Measurements from ENCODE around the gene GPRIN2. TPM values are rescaled to one million over a fixed set of nuclear protein-coding genes. Genes with fewer than 3 reads are reported as not detected.

Gene GPRIN2
- total RNA-seq, 1 experiment from 2014 or later = 10.5 TPM

DNA sequence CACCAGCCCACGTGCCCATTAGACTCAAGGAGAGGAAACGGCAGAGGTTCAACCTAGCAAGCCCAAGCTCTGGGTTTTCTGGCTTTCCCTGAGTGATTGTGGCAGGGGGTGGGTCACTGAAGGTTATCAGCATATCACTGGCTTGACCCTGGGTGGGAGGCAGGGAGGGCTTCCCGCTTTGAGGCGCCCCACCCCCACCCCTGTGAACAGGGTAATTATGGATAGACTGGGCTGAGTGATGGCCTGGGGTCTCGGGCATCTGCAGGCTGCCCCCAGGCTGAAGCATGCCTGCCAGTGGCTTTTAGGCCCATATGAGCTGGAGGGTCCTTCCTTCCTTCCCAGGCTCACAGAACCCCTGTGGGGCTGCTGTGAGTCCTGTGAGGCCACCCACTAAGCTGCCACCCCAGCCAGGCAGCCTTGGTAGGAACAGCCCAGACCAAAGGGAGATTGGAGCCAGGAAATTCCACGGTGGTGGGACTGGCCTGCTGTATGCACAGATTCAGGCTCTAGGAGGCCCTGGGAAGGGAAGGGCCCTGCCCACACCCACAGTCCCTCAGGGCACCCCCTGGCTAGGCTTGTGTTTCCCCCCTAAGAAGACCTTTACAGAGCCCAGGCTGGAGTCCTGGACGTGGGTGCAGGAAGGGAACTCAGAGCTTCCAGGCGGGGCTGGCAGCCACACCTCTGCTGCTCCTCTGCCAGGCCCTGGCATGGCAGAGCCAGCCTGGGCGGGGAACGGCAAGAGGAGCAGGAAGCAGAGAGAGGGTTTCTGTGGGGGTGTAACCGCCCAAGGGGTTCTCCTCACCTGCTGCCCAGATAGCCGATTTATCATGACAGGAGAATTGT lies 33.1 kb downstream of the GPRIN2 start:
- H3K27ac ChIP-seq (ENCODE audit: insufficient read length, low read depth, low read length) = no peak overlapping the region
- no CpG with 5 or more reads among the region's 12 CpGs for WGBS (ENCODE audit: extremely low coverage, insufficient read length, low lambda C conversion rate)
- H2BK15ac ChIP-seq (ENCODE audit: low read depth, low read length) = no peak overlapping the region
- no peak overlapping the region for H2BK12ac ChIP-seq (ENCODE audit: insufficient read length, low read depth, low read length)
- H2BK120ac ChIP-seq (ENCODE audit: low read depth, low read length, poor library complexity, severe bottlenecking) = no peak overlapping the region
- no peak overlapping the region for H3K14ac ChIP-seq (ENCODE audit: insufficient read depth, low read length)
- no peak overlapping the region for H3K56ac ChIP-seq (ENCODE audit: insufficient read length, low read depth, low read length)
- Mint-ChIP-seq H3K27ac (no peak overlapping the region), H3K9me3 (no peaks in the 10 kb centered on the region), H3K36me3 (ENCODE audit: insufficient read depth in 1 of 3, low read depth in 3 of 3) (no peaks in the 10 kb centered on the region), H3K4me3 (no peak overlapping the region), H3K27me3 (ENCODE audit: low read depth) (no peaks in the 10 kb centered on the region), H3K4me1 (no peaks in the 10 kb centered on the region)
- no peaks in the 10 kb centered on the region for H3K27me3 ChIP-seq (ENCODE audit: insufficient read depth, low read length)
- no peak overlapping the region for H2BK20ac ChIP-seq (ENCODE audit: low read depth, low read length, poor library complexity, severe bottlenecking)
- H3K4me2 ChIP-seq (ENCODE audit: insufficient read depth, insufficient read length, low read length) = no peak overlapping the region
- no peaks in the 10 kb centered on the region for H3K79me2 ChIP-seq (ENCODE audit: insufficient read depth, low read length)
- H3K79me1 ChIP-seq (ENCODE audit: insufficient read depth, low read depth, low read length, poor library complexity, severe bottlenecking) = no peaks in the 10 kb centered on the region
- H4K5ac ChIP-seq (ENCODE audit: insufficient read length, low read depth, low read length) = no peak overlapping the region
- H2AFZ ChIP-seq (ENCODE audit: low read length) = no peak overlapping the region
- H4K91ac ChIP-seq (ENCODE audit: insufficient read length, low read depth, low read length) = no peak overlapping the region
- H3K9me3 ChIP-seq (ENCODE audit: control insufficient read depth, low read depth, low read length) = no peaks in the 10 kb centered on the region
- H3K23ac ChIP-seq (ENCODE audit: insufficient read length, low read depth, low read length) = no peak overlapping the region
- no peak overlapping the region for H4K8ac ChIP-seq (replicated peaks; ENCODE audit: insufficient read length, low read depth, low read length)
- H3K23me2 ChIP-seq (ENCODE audit: insufficient read length, low read depth, low read length, poor library complexity, severe bottlenecking) = no peaks in the 10 kb centered on the region
- TF ChIP-seq CTCF (conservative IDR thresholded peaks at IDR 0.05) = no peak
- no peak overlapping the region for H2AK5ac ChIP-seq (ENCODE audit: insufficient read length, low read length)
- H3T11ph ChIP-seq (ENCODE audit: low read length) = no peak overlapping the region
- H3K4ac ChIP-seq (ENCODE audit: low read depth, low read length) = no peak overlapping the region
- no peak overlapping the region for H3K9ac ChIP-seq (ENCODE audit: extremely low read depth, insufficient read length, low read length)
- DNase-seq = no peak
- no peak overlapping the region for H2BK5ac ChIP-seq (ENCODE audit: insufficient read length, low read length)
- H3K4me1 ChIP-seq (ENCODE audit: insufficient read depth, low read length) = no peaks in the 10 kb centered on the region
- no peak overlapping the region for H3K18ac ChIP-seq (ENCODE audit: insufficient read length, low read depth, low read length)
- H4K20me1 ChIP-seq (ENCODE audit: control insufficient read depth, insufficient read depth, insufficient read length) = no peaks in the 10 kb centered on the region

Data from H9 (cell line).